ENCODE measurements around the gene RAB35.

RAB35 gene

GRCh38 chr12:120075034-120075616 is 41.4 kb downstream of the RAB35 start:
- ChIA-PET POLR2A (no interaction called here), CTCF (no interaction called here)
- TF ChIP-seq BHLHE40 (IDR thresholded peaks at IDR 0.05; ENCODE audit: borderline replicate concordance), result no peak
- no peak for TF ChIP-seq ELF4 (IDR thresholded peaks at IDR 0.05)
- no peak for TF ChIP-seq SUZ12 (IDR thresholded peaks at IDR 0.05)
- no peak for TF ChIP-seq SP1 (IDR thresholded peaks at IDR 0.05)
- no peak for DNase-seq (ENCODE audit: extremely low spot score)

- no peak for DNase-seq (ENCODE audit: extremely low spot score)
These were observed 43.9 kb downstream of the RAB35 start for GRCh38 chr12:120072472-120073249.

GRCh38 chr12:120071493-120072020 is 45.0 kb downstream of the RAB35 start:
- ChIA-PET CTCF (no interaction called here), POLR2A (no interaction called here)
- no peak for DNase-seq (ENCODE audit: extremely low spot score)
- no peak for TF ChIP-seq FOXA1 (IDR thresholded peaks at IDR 0.05)
- no peak for TF ChIP-seq NFRKB (IDR thresholded peaks at IDR 0.05)
- no peak for TF ChIP-seq TARDBP (IDR thresholded peaks at IDR 0.05)
- TF ChIP-seq CTBP1 (IDR thresholded peaks at IDR 0.05; ENCODE audit: borderline replicate concordance), result no peak
- TF ChIP-seq ELF4 (IDR thresholded peaks at IDR 0.05), result no peak
- no peak for TF ChIP-seq L3MBTL2 (conservative IDR thresholded peaks at IDR 0.05)

More at GRCh38 chr12:120072472-120073249, 43.9 kb downstream of the RAB35 start:
- CTCF ChIA-PET, result no interaction called here
- POLR2A ChIA-PET, result interaction anchor here (0.7 kb wide), 1 partner anchor 9 kb away, joined by 3 read pairs; no protein-coding TSS in a partner anchor
- TF ChIP-seq CTBP1 (IDR thresholded peaks at IDR 0.05; ENCODE audit: borderline replicate concordance) (no peak), BHLHE40 (IDR thresholded peaks at IDR 0.05; ENCODE audit: borderline replicate concordance) (no peak), FOXK2 (IDR thresholded peaks at IDR 0.05) (no peak), L3MBTL2 (conservative IDR thresholded peaks at IDR 0.05) (no peak), SUZ12 (IDR thresholded peaks at IDR 0.05) (no peak), FOXA1 (IDR thresholded peaks at IDR 0.05) (no peak)

GRCh38 chr12:120069278-120069677 is 47.3 kb downstream of the RAB35 start:
- no peak for TF ChIP-seq BHLHE40 (IDR thresholded peaks at IDR 0.05; ENCODE audit: borderline replicate concordance)
- TF ChIP-seq FOXK2 (IDR thresholded peaks at IDR 0.05), result no peak
- TF ChIP-seq HDGF (IDR thresholded peaks at IDR 0.05; ENCODE audit: borderline replicate concordance), result no peak
- no peak for TF ChIP-seq LEF1 (IDR thresholded peaks at IDR 0.05; ENCODE audit: borderline replicate concordance)
- TF ChIP-seq FOXA1 (IDR thresholded peaks at IDR 0.05), result no peak
- no peak for TF ChIP-seq FOXM1 (IDR thresholded peaks at IDR 0.05; ENCODE audit: borderline replicate concordance)
- TF ChIP-seq TARDBP (IDR thresholded peaks at IDR 0.05), result no peak
- no peak for TF ChIP-seq SUZ12 (IDR thresholded peaks at IDR 0.05)
- TF ChIP-seq NFRKB (IDR thresholded peaks at IDR 0.05), result no peak
- TF ChIP-seq L3MBTL2 (conservative IDR thresholded peaks at IDR 0.05), result no peak
- no peak for TF ChIP-seq PKNOX1 (IDR thresholded peaks at IDR 0.05)
- TF ChIP-seq ARNT (IDR thresholded peaks at IDR 0.05), result no peak
- no peak for TF ChIP-seq CTBP1 (IDR thresholded peaks at IDR 0.05; ENCODE audit: borderline replicate concordance)
- ChIA-PET POLR2A (interaction anchor here (0.7 to 1.3 kb wide), 2 partner anchors 20 to 132 kb away, joined by 3 read pairs; no protein-coding TSS in a partner anchor), CTCF (no interaction called here)
- no peak for DNase-seq (ENCODE audit: extremely low spot score)

- DNase-seq (ENCODE audit: extremely low spot score), result no peak
- no peak for TF ChIP-seq CTBP1 (IDR thresholded peaks at IDR 0.05; ENCODE audit: borderline replicate concordance)
- TF ChIP-seq BHLHE40 (IDR thresholded peaks at IDR 0.05; ENCODE audit: borderline replicate concordance), result no peak
- no peak for TF ChIP-seq PKNOX1 (IDR thresholded peaks at IDR 0.05)
- POLR2A ChIA-PET, result interaction anchor here (1.3 kb wide), 1 partner anchor 133 kb away, joined by 3 read pairs; no protein-coding TSS in a partner anchor
- CTCF ChIA-PET, result no interaction called here
These were observed 48.7 kb downstream of the RAB35 start for GRCh38 chr12:120067901-120068300.

- TF ChIP-seq HDGF (IDR thresholded peaks at IDR 0.05; ENCODE audit: borderline replicate concordance) (no peak), FOXA1 (IDR thresholded peaks at IDR 0.05) (no peak), LEF1 (IDR thresholded peaks at IDR 0.05; ENCODE audit: borderline replicate concordance) (no peak), SUZ12 (IDR thresholded peaks at IDR 0.05) (no peak), FOXK2 (IDR thresholded peaks at IDR 0.05) (no peak), NFRKB (IDR thresholded peaks at IDR 0.05) (no peak), BHLHE40 (IDR thresholded peaks at IDR 0.05; ENCODE audit: borderline replicate concordance) (no peak), SP1 (IDR thresholded peaks at IDR 0.05) (no peak), TARDBP (IDR thresholded peaks at IDR 0.05) (no peak), ELF4 (IDR thresholded peaks at IDR 0.05) (no peak), FOXM1 (IDR thresholded peaks at IDR 0.05; ENCODE audit: borderline replicate concordance) (no peak), ZNF384 (IDR thresholded peaks at IDR 0.05) (no peak), ARNT (IDR thresholded peaks at IDR 0.05) (no peak)
- ChIA-PET POLR2A (no interaction called here), CTCF (no interaction called here)
- no peak for DNase-seq (ENCODE audit: extremely low spot score)
These were observed 49.3 kb downstream of the RAB35 start for GRCh38 chr12:120067084-120067869.
